HCT116 (cell line): ENCODE results near the gene RSRC1. TPM values are rescaled to one million over a fixed set of nuclear protein-coding genes. Genes with fewer than 3 reads are reported as not detected.

Experiments
- ATAC-seq: fragments of 200-7000 bp; cut with Tn5 transposase; 2 replicates; pipeline ENCODE4 v1.9.1; 2020; ENCODE audit warnings: mild to moderate bottlenecking, moderate library complexity
- BruUV-seq: library from RNA; stranded (reverse); fragments of 400-500 nt; replicated peaks from 2 replicates; lab custom pipeline; 2021; lab: Mats Ljungman, UMichigan
- CTCF ChIA-PET: fragments of 300-600 bp; sonication (Branson Sonifier 250); formaldehyde crosslinking; loops from one replicate; lab custom pipeline; 2021; ENCODE audit warnings: antibody characterized with exemption; lab: Charles Lee
- POLR2A ChIA-PET: fragments of 300-600, 350-600 bp; sonication (Branson Sonifier 250); formaldehyde crosslinking; loops from one replicate; lab custom pipeline; 2021; ENCODE audit warnings: antibody characterized with exemption; lab: Charles Lee
- RAD21 ChIA-PET, 2 experiments: fragments of 300-600 bp; sonication (Branson Sonifier 250); formaldehyde crosslinking; loops; one replicate each; lab custom pipeline; 2023; ENCODE audit warnings: low total read pairs in 2 of 2; ENCODE audit not compliant: uncharacterized antibody in 2 of 2, unreplicated experiment in 2 of 2, low non-redundant PET in 1 of 2; lab: Charles Lee
- DNase-seq: peaks from one replicate; pipeline ENCODE4 v3.0.0-alpha.2; 2010; ENCODE audit warnings: low read depth, low spot score
- H2AFZ ChIP-seq: fragments of 200-600 bp; shearing (Covaris generic), sonication (generic); 2 replicates; pipeline ENCODE4 v1.6.1; 2017; ENCODE audit warnings: low read depth, mixed run types, mixed read lengths, antibody characterized with exemption, low read length; ENCODE audit not compliant: poor library complexity, severe bottlenecking
- H3K27ac ChIP-seq: 2 replicates; pipeline ENCODE4 v1.5.1; 2012; ENCODE audit warnings: low read depth, low read length
- H3K27me3 ChIP-seq: fragments of 200-600 bp; sonication (generic); 2 replicates; pipeline ENCODE4 v1.6.1; 2016; ENCODE audit warnings: mixed run types, low read length, mixed read lengths; ENCODE audit not compliant: insufficient read depth
- H3K36me3 ChIP-seq, 2 experiments: fragments of 200-500 bp in 1 of 2; fragments of 200-600 bp in 1 of 2; sonication (Bioruptor generic) in 1 of 2; sonication (generic) in 1 of 2; 2 replicates each; pipeline versions ENCODE4 v1.5.1 to v1.6.1; 2014 to 2016; ENCODE audit warnings: low read length in 2 of 2, inconsistent platforms in 1 of 2, mixed read lengths in 1 of 2, mixed run types in 1 of 2; ENCODE audit not compliant: insufficient read depth in 2 of 2, control insufficient read depth in 1 of 2
- H3K4me1 ChIP-seq, 2 experiments: fragments of 200-600 bp in 1 of 2; sonication (generic) in 1 of 2; 2 replicates each; pipeline versions ENCODE4 v1.5.1 to v1.6.1; 2012 to 2017; ENCODE audit warnings: low read length in 2 of 2, inconsistent platforms in 1 of 2, mild to moderate bottlenecking in 1 of 2, mixed read lengths in 1 of 2, mixed run types in 1 of 2, moderate library complexity in 1 of 2; ENCODE audit not compliant: insufficient read depth in 2 of 2, control insufficient read depth in 1 of 2
- H3K4me2 ChIP-seq: fragments of 200-600 bp; sonication (generic); 2 replicates; pipeline ENCODE4 v1.6.1; 2017; ENCODE audit warnings: mixed run types, low read length, mixed read lengths
- H3K4me3 ChIP-seq, 2 experiments: fragments of 200-600 bp in 1 of 2; sonication (generic) in 1 of 2; replicated peaks in 1 of 2; 2 replicates each; pipeline ENCODE4 v1.5.1; 2011 to 2016; ENCODE audit warnings: low read length in 2 of 2, control low read depth in 1 of 2, low read depth in 1 of 2, mild to moderate bottlenecking in 1 of 2, mixed read lengths in 1 of 2, mixed run types in 1 of 2
- H3K79me2 ChIP-seq: fragments of 200-600 bp; sonication (generic); 2 replicates; pipeline ENCODE4 v1.6.1; 2017; ENCODE audit warnings: mild to moderate bottlenecking, mixed run types, low read length, moderate library complexity, mixed read lengths; ENCODE audit not compliant: insufficient read depth
- H3K9ac ChIP-seq: fragments of 200-600 bp; sonication (generic); 2 replicates; pipeline ENCODE4 v1.6.1; 2016; ENCODE audit warnings: low read length, mixed read lengths
- H3K9me2 ChIP-seq: fragments of 200-600 bp; sonication (generic), shearing (Covaris generic); 2 replicates; pipeline ENCODE4 v1.6.1; 2017; ENCODE audit warnings: mixed run types, mild to moderate bottlenecking, moderate library complexity; ENCODE audit not compliant: insufficient read depth
- H3K9me3 ChIP-seq, 2 experiments: fragments of 200-500 bp in 1 of 2; fragments of 200-600 bp in 1 of 2; sonication (Bioruptor generic) in 1 of 2; sonication (generic) in 1 of 2; 2 replicates each; pipeline ENCODE4 v1.6.1; 2014 to 2017; ENCODE audit warnings: low read length in 2 of 2, mixed read lengths in 2 of 2, inconsistent platforms in 1 of 2, low read depth in 1 of 2, mild to moderate bottlenecking in 1 of 2, mixed run types in 1 of 2, moderate library complexity in 1 of 2; ENCODE audit not compliant: control insufficient read depth in 1 of 2, insufficient read depth in 1 of 2
- H4K20me1 ChIP-seq: fragments of 200-600 bp; sonication (generic), shearing (Covaris generic); 2 replicates; pipeline ENCODE4 v1.6.1; 2017; ENCODE audit warnings: mixed run types, mild to moderate bottlenecking, moderate library complexity; ENCODE audit not compliant: insufficient read depth
- CBX3 ChIP-seq: IDR thresholded peaks from 2 replicates; pipeline ENCODE4 v1.6.1; 2012; ENCODE audit warnings: low read depth
- EGR1 ChIP-seq: IDR thresholded peaks from 2 replicates; pipeline ENCODE4 v1.6.1; 2012; ENCODE audit warnings: low read depth
- ELF1 ChIP-seq: IDR thresholded peaks from 2 replicates; pipeline ENCODE4 v1.6.1; 2012; ENCODE audit warnings: low read depth, borderline replicate concordance
- EZH2phosphoT487 ChIP-seq: fragments of 200-600 bp; IDR thresholded peaks from 2 replicates; pipeline ENCODE4 v1.6.1; 2018; ENCODE audit warnings: antibody characterized with exemption, borderline replicate concordance
- FOSL1 ChIP-seq: IDR thresholded peaks from 2 replicates; pipeline ENCODE4 v1.6.1; 2012; ENCODE audit warnings: low read depth
- JUND ChIP-seq: IDR thresholded peaks from 2 replicates; pipeline ENCODE4 v1.6.1; 2012
- POLR2A ChIP-seq: IDR thresholded peaks from 2 replicates; pipeline ENCODE4 v1.7.0; 2011; ENCODE audit warnings: borderline replicate concordance; ENCODE audit not compliant: insufficient read depth, insufficient read length; ENCODE audit errors: extremely low read depth
- SIN3A ChIP-seq: IDR thresholded peaks from 2 replicates; pipeline ENCODE4 v1.6.1; 2012; ENCODE audit warnings: low read depth
- SP1 ChIP-seq: IDR thresholded peaks from 2 replicates; pipeline ENCODE4 v1.6.1; 2012; ENCODE audit warnings: low read depth
- SRF ChIP-seq: IDR thresholded peaks from 2 replicates; pipeline ENCODE4 v1.6.1; 2012; ENCODE audit warnings: low read depth
- TCF7L2 ChIP-seq: IDR thresholded peaks from 2 replicates; pipeline ENCODE4 v1.7.0; 2011; ENCODE audit warnings: borderline replicate concordance, inconsistent platforms; ENCODE audit not compliant: insufficient read depth, insufficient read length; ENCODE audit errors: extremely low read depth
- YY1 ChIP-seq: IDR thresholded peaks from 2 replicates; pipeline ENCODE4 v1.6.1; 2011; ENCODE audit warnings: low read length, low read depth, moderate library complexity, mild to moderate bottlenecking; ENCODE audit not compliant: insufficient replicate concordance; ENCODE audit errors: extremely low read depth
- ZFX ChIP-seq: fragments of 450-650 bp; IDR thresholded peaks from 2 replicates; pipeline ENCODE4 v1.6.1; 2017
- ZNF274 ChIP-seq: fragments of 200-500 bp; sonication (Bioruptor generic); IDR thresholded peaks from 2 replicates; pipeline ENCODE4 v1.6.1; 2014; ENCODE audit warnings: mild to moderate bottlenecking, low read depth, low read length, inconsistent platforms
- intact Hi-C: fragments of 100-400 bp; cut with micrococcal nuclease; formaldehyde crosslinking; loops from 2 replicates; pipeline ENCODE4 v1.10.0; 2022
- total RNA-seq: library from RNA; stranded (reverse); gene quantifications from one replicate; pipeline ENCODE4 v1.2.1, GENCODE V29; 2021; ENCODE audit not compliant: unreplicated experiment
- TF ChIP-seq, protein P1 (sequence below): IDR thresholded peaks from 2 replicates; pipeline ENCODE4 v1.6.1; 2012; ENCODE audit warnings: low read depth
- TF ChIP-seq, protein P2 (sequence below): IDR thresholded peaks from 2 replicates; pipeline ENCODE4 v1.6.1; 2012
- TF ChIP-seq, protein P3 (sequence below): IDR thresholded peaks from 2 replicates; pipeline ENCODE4 v1.6.1; 2011; ENCODE audit warnings: mild to moderate bottlenecking, low read length, moderate library complexity; ENCODE audit not compliant: insufficient replicate concordance; ENCODE audit errors: extremely low read depth
- TF ChIP-seq, protein P4 (sequence below): IDR thresholded peaks from 2 replicates; pipeline ENCODE4 v1.6.1; 2012

RSRC1 gene
- total RNA-seq, 1 experiment from 2014 or later, result 37.1 TPM

DNA sequence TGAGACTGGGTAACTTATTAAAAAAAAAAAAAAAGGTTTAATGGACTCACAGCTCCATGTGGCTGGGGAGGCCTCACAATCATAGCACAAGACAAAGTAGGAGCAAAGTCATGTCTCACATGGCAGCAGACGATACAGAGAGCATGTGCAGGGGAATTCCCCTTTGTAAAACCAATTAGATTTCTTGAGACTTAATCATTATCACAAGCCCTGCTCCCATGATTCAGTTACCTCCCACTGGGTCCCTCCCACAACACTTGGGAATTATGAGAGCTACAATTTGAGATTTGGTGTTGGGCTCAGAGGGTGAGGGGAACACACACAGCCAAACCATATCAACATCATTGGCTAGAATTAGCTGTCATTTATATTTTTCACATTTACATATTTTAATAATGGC lies 221.0 kb downstream of the RSRC1 start:
- ChIA-PET RAD21 (no interaction called here), POLR2A (no interaction called here), CTCF (no interaction called here)
- Histone ChIP-seq H3K9ac (no peak overlapping the region), H3K27ac (no peak overlapping the region), H3K4me2 (no peak overlapping the region), H3K9me3 (no peaks in the 10 kb centered on the region), H3K79me2 (no peaks in the 10 kb centered on the region), H3K36me3 (no peaks in the 10 kb centered on the region), H3K4me3 (no peak overlapping the region), H4K20me1 (no peaks in the 10 kb centered on the region), H3K27me3 (no peaks in the 10 kb centered on the region), H3K4me1 (no peaks in the 10 kb centered on the region), H2AFZ (no peak overlapping the region), H3K9me2 (no peaks in the 10 kb centered on the region)
- no peak for ATAC-seq
- no peak for TF ChIP-seq POLR2A
- no peak for TF ChIP-seq EGR1
- no peak for TF ChIP-seq SP1
- no peak for TF ChIP-seq CBX3
- DNase-seq, result no peak
- intact Hi-C loops, result no loop called here
- no TSS peak for BruUV-seq

DNA sequence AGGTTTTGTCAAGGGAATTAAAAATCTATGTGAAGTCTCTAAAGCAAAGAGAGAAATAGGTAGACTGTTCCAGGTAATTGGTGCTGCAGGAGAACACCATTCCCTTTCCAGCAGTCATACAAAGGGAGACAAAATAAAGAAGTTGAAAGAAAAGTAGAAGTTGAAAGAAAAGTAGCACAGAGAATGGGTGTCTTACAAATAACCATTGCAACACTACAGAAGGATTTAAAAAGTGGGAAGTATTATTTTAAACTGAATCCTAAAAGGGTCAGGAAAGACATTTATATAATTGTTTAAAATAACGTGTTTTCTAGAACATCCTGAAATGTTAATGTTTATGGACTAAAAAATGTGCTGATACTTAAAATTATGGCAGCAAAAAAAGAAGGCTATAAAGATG lies 223.8 kb downstream of the RSRC1 start:
- intact Hi-C loops, result no loop called here
- no peak overlapping the region for H2AFZ ChIP-seq
- BruUV-seq, result no TSS peak
- CTCF ChIA-PET, result no interaction called here
- H3K36me3 ChIP-seq, result no peaks in the 10 kb centered on the region
- H3K27me3 ChIP-seq, result no peaks in the 10 kb centered on the region
- no peak overlapping the region for H3K4me2 ChIP-seq
- ATAC-seq (no peak), DNase-seq (no peak)
- H3K9me3 ChIP-seq, result no peaks in the 10 kb centered on the region
- POLR2A ChIA-PET, result no interaction called here
- H3K4me1 ChIP-seq, result no peaks in the 10 kb centered on the region
- no peak overlapping the region for H3K9ac ChIP-seq
- no peaks in the 10 kb centered on the region for H3K79me2 ChIP-seq
- no peaks in the 10 kb centered on the region for H3K9me2 ChIP-seq
- RAD21 ChIA-PET, result no interaction called here
- no peak overlapping the region for H3K4me3 ChIP-seq
- H4K20me1 ChIP-seq, result no peaks in the 10 kb centered on the region
- no peak overlapping the region for H3K27ac ChIP-seq
- TF ChIP-seq EGR1 (no peak), EZH2phosphoT487 (no peak), ZNF274 (no peak), SIN3A (no peak), ZFX (no peak), SP1 (no peak), JUND (no peak), FOSL1 (no peak), YY1 (no peak), ELF1 (no peak), TCF7L2 (no peak), SRF (no peak)
- TF ChIP-seq, protein P1, sequence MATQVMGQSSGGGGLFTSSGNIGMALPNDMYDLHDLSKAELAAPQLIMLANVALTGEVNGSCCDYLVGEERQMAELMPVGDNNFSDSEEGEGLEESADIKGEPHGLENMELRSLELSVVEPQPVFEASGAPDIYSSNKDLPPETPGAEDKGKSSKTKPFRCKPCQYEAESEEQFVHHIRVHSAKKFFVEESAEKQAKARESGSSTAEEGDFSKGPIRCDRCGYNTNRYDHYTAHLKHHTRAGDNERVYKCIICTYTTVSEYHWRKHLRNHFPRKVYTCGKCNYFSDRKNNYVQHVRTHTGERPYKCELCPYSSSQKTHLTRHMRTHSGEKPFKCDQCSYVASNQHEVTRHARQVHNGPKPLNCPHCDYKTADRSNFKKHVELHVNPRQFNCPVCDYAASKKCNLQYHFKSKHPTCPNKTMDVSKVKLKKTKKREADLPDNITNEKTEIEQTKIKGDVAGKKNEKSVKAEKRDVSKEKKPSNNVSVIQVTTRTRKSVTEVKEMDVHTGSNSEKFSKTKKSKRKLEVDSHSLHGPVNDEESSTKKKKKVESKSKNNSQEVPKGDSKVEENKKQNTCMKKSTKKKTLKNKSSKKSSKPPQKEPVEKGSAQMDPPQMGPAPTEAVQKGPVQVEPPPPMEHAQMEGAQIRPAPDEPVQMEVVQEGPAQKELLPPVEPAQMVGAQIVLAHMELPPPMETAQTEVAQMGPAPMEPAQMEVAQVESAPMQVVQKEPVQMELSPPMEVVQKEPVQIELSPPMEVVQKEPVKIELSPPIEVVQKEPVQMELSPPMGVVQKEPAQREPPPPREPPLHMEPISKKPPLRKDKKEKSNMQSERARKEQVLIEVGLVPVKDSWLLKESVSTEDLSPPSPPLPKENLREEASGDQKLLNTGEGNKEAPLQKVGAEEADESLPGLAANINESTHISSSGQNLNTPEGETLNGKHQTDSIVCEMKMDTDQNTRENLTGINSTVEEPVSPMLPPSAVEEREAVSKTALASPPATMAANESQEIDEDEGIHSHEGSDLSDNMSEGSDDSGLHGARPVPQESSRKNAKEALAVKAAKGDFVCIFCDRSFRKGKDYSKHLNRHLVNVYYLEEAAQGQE, result no peak
- TF ChIP-seq, protein P2, sequence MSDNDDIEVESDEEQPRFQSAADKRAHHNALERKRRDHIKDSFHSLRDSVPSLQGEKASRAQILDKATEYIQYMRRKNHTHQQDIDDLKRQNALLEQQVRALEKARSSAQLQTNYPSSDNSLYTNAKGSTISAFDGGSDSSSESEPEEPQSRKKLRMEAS, result no peak
- TF ChIP-seq, protein P3, sequence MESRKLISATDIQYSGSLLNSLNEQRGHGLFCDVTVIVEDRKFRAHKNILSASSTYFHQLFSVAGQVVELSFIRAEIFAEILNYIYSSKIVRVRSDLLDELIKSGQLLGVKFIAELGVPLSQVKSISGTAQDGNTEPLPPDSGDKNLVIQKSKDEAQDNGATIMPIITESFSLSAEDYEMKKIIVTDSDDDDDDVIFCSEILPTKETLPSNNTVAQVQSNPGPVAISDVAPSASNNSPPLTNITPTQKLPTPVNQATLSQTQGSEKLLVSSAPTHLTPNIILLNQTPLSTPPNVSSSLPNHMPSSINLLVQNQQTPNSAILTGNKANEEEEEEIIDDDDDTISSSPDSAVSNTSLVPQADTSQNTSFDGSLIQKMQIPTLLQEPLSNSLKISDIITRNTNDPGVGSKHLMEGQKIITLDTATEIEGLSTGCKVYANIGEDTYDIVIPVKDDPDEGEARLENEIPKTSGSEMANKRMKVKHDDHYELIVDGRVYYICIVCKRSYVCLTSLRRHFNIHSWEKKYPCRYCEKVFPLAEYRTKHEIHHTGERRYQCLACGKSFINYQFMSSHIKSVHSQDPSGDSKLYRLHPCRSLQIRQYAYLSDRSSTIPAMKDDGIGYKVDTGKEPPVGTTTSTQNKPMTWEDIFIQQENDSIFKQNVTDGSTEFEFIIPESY, result no peak
- TF ChIP-seq, protein P4, sequence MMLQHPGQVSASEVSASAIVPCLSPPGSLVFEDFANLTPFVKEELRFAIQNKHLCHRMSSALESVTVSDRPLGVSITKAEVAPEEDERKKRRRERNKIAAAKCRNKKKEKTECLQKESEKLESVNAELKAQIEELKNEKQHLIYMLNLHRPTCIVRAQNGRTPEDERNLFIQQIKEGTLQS, result no peak
